BE2C (cell line): ENCODE results near the gene NCOA1. TPM values are rescaled to one million over a fixed set of nuclear protein-coding genes. Genes with fewer than 3 reads are reported as not detected.

Source experiments
- DNase-seq: peaks from one replicate; pipeline ENCODE4 v3.0.0-alpha.2; 2020
- H3K27me3 ChIP-seq: fragments of 250-450 bp; sonication (Bioruptor Pico); 2 replicates; pipeline ENCODE4 v1.5.1; 2020; ENCODE audit warnings: mild to moderate bottlenecking
- H3K36me3 ChIP-seq: fragments of 250-450 bp; sonication (Bioruptor Pico); 2 replicates; pipeline ENCODE4 v1.5.1; 2020; ENCODE audit warnings: mild to moderate bottlenecking
- H3K4me1 ChIP-seq: fragments of 250-450 bp; sonication (Bioruptor Pico); 2 replicates; pipeline ENCODE4 v1.5.1; 2020
- H3K4me3 ChIP-seq: 2 replicates; pipeline ENCODE4 v1.5.1; 2011; ENCODE audit warnings: low read depth, low read length
- H3K9me3 ChIP-seq: fragments of 250-450 bp; sonication (Bioruptor Pico); 2 replicates; pipeline ENCODE4 v1.5.1; 2020
- polyA plus RNA-seq: library from polyadenylated mRNA; unstranded; fragments of >200 nt; gene quantifications from one replicate; pipeline ENCODE4 v1.2.1, GENCODE V29; 2012; ENCODE audit warnings: low read depth, missing spikeins; ENCODE audit not compliant: insufficient read length, insufficient read depth
- TF ChIP-seq, protein P1 (sequence below): IDR thresholded peaks from 2 replicates; pipeline ENCODE4 v1.5.1; 2012; ENCODE audit warnings: mild to moderate bottlenecking, low read depth, low read length

NCOA1 gene
- polyA plus RNA-seq: 5.1 TPM

DNA sequence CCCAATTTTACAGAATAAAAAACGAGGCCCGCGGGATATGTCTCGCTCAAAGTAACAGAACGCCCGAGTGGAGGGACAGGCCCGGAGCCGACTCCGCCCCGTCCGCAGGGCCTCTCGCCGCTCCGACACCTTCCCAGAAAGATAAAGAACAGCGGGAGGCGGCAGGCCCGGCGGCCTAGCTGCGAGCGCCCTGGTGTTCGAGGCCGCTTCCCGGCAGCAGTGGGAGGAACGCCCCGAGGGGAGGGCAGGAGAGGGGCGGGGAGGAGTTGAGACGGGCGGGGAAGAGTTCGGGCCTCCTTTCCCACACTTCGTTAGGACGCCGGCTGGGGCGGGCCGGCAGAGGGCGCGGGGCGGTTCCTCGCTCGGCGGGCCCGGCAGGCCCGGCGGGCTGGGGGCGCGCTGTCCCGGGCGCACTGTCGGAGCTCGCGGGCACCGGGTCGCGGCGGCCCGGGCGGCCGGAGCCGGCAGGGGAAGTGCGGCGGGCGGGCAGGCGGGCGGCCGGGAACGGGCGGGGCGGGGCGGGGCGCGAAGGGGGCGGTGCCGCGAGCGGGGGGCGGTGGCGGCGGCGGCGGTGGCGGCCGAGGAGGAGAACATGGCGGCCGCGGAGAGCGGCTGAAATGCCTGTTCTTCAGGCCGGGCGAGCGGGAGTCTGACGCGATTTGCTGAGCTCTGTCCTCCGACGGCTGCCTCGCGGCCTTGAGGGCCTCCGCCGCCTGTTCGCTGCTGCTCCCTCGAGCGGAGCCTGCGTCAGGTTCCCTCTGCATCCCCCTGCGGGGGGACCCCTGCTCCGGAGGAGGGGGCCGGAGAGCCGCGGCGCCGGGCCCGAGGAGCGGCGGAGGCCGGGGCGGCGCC is at the start of gene NCOA1:
NCOA1 (plus strand) TSS at position 565 of the 852 bp plus-strand sequence. CDS start 167,424 bp downstream, outside the sequence.
- Histone ChIP-seq H3K4me1 (peaks cover 5% of the 10 kb centered on the region), H3K9me3 (no peaks in the 10 kb centered on the region), H3K27me3 (no peaks in the 10 kb centered on the region), H3K36me3 (no peaks in the 10 kb centered on the region), H3K4me3 (peak within 1 kb of the TSS; percentile 76)
- DNase-seq: peak; percentile 91
- TF ChIP-seq, protein P1, sequence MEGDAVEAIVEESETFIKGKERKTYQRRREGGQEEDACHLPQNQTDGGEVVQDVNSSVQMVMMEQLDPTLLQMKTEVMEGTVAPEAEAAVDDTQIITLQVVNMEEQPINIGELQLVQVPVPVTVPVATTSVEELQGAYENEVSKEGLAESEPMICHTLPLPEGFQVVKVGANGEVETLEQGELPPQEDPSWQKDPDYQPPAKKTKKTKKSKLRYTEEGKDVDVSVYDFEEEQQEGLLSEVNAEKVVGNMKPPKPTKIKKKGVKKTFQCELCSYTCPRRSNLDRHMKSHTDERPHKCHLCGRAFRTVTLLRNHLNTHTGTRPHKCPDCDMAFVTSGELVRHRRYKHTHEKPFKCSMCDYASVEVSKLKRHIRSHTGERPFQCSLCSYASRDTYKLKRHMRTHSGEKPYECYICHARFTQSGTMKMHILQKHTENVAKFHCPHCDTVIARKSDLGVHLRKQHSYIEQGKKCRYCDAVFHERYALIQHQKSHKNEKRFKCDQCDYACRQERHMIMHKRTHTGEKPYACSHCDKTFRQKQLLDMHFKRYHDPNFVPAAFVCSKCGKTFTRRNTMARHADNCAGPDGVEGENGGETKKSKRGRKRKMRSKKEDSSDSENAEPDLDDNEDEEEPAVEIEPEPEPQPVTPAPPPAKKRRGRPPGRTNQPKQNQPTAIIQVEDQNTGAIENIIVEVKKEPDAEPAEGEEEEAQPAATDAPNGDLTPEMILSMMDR: peak; percentile 2; the same call in 1 of the 2 replicates

DNA sequence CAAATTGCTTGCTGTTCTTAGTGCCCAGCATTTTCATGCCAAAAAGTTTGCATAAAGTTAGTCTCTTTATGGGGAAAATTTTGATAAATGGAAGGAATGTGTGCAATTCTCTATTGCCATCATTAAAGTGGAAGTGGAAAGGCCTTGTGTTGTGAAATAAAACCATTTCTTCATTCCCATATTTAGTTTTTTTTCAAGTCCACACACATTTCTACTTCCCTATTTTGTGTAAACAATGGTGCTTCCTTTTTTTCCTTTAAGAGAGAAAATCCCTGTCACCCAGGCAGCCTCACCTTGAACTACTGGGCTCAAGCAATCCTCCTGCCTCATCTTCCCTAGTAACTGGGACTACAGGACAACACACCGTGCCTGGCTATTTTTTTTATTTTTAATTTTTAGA is 42.3 kb upstream of the NCOA1 start:
- Histone ChIP-seq H3K4me3 (no peak overlapping the region), H3K27me3 (no peaks in the 10 kb centered on the region), H3K9me3 (peaks cover 3% of the 10 kb centered on the region; the same call in 1 of the 2 replicates), H3K36me3 (no peaks in the 10 kb centered on the region), H3K4me1 (no peaks in the 10 kb centered on the region; the same call in 1 of the 2 replicates)
- DNase-seq: no peak
- TF ChIP-seq, protein P1: no peak

DNA sequence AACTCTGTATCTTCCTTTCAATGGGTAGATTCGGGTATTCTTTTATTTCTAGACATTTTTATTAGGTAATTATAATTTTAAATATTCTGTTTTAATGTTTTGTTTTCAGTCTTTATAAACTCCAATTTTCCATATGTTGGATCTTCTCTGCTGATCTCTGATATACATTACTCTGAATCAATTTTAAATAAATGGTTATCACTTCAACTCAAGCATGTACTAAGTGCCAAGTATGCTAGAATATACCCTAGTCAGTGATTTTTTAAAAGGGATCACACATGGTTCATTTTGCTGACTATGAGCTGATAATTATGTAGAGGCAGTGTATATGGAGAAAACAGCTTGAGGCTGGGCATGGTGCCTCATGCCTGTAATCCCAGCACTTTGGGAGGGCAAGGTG is 41.7 kb upstream of the NCOA1 start:
- Histone ChIP-seq H3K4me3 (no peak overlapping the region), H3K36me3 (no peaks in the 10 kb centered on the region), H3K4me1 (no peaks in the 10 kb centered on the region; the same call in 1 of the 2 replicates), H3K27me3 (no peaks in the 10 kb centered on the region), H3K9me3 (peaks cover 3% of the 10 kb centered on the region; the same call in 1 of the 2 replicates)
- no peak for DNase-seq
- TF ChIP-seq, protein P1: no peak

DNA sequence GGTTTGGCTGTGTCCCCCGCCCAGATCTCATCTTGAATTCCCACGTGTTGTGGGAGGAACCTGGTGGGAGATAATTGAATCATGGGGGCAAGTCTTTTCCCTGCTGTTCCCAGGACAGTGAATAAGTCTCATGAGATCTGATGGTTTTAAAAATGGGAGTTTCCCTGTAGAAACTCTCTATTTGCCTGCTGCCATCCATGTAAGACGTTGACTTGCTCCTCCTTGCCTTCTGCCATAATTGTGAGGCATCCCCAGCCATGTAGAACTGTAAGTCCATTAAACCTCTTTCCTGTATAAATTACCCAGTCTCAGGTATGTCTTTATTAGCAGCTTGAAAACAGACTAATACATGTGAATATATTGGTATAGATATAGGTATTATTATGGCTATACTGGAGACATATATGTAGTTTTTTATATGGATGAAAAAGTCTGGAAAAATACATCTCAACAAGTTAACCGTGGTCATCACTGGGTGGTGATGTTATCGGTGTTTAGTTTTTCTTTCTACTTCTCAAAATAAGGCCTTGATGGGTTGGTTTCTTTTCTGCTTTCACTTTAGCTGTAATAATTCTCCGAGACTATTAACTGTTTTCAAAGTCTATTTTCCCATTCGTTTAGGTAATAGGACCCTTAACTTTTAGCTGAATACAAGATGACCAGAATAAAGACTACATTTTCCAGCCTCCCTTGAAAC is 39.1 kb upstream of the NCOA1 start:
- no peak for DNase-seq
- Histone ChIP-seq H3K36me3 (no peaks in the 10 kb centered on the region), H3K9me3 (peaks cover 3% of the 10 kb centered on the region; the same call in 1 of the 2 replicates), H3K4me1 (no peaks in the 10 kb centered on the region; the same call in 1 of the 2 replicates), H3K4me3 (no peak overlapping the region), H3K27me3 (no peaks in the 10 kb centered on the region)
- TF ChIP-seq, protein P1: no peak

DNA sequence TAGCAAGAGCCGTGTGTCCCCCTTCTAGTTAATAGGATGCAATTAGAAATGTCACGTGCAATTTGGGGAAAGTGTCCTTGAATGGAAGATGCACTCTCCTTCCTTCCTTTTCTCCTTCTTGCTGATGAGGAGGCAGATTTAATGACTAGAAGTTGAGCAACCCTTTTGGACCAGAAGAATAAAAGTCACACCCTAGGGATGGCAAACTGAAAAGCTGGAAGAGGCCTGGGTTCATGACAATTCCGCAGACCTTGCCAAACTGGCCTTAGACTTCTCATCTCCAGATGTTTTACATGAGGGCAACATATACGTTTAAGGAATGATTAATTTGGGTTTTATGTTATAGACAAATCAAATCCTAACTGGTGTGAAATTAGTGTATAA is 38.6 kb upstream of the NCOA1 start:
- Histone ChIP-seq H3K36me3 (no peaks in the 10 kb centered on the region), H3K9me3 (peaks cover 3% of the 10 kb centered on the region; the same call in 1 of the 2 replicates), H3K4me3 (no peak overlapping the region), H3K4me1 (no peaks in the 10 kb centered on the region; the same call in 1 of the 2 replicates), H3K27me3 (no peaks in the 10 kb centered on the region)
- DNase-seq: no peak
- TF ChIP-seq, protein P1: no peak
